Transverse colon (tissue), 4 donors: ENCODE data around the gene GJB3. TPM values are rescaled to one million over a fixed set of nuclear protein-coding genes. Genes with fewer than 3 reads are reported as not detected.
A peak's percentile ranks its signal among the peaks of the same experiment; 100 is the strongest.

Source experiments
- DNase-seq: peaks from one replicate; pipeline ENCODE4 v3.0.0-alpha.2; 2019
- H3K27ac ChIP-seq, 4 donors: fragments of 200-600 bp; sonication (generic); 2 replicates each; pipeline ENCODE4 v1.5.1; 2016 to 2018; ENCODE audit warnings: inconsistent platforms in 4 of 4
- H3K27me3 ChIP-seq: fragments of 200-600 bp; sonication (generic); 2 replicates; pipeline ENCODE4 v1.5.1; 2017; ENCODE audit warnings: inconsistent platforms
- H3K36me3 ChIP-seq, 4 donors: fragments of 200-600 bp; sonication (generic); 2 replicates each; pipeline ENCODE4 v1.5.1; 2017 to 2019; ENCODE audit warnings: inconsistent platforms in 4 of 4
- H3K4me1 ChIP-seq, 4 donors: fragments of 200-600 bp; sonication (generic); 2 replicates each; pipeline ENCODE4 v1.5.1; 2017 to 2020; ENCODE audit warnings: inconsistent platforms in 4 of 4
- H3K4me3 ChIP-seq, 4 donors: fragments of 200-600 bp; sonication (generic); 1 replicate in 1 of 4; 2 replicates in 3 of 4; pipeline versions ENCODE4 v1.5.1 to v1.6.1; 2017 to 2019; ENCODE audit warnings: inconsistent platforms in 4 of 4
- H3K9me3 ChIP-seq, 2 donors: fragments of 200-600 bp; sonication (generic); 2 replicates each; pipeline ENCODE4 v1.5.1; 2017 to 2019; ENCODE audit warnings: inconsistent platforms in 2 of 2
- CTCF ChIP-seq, 5 experiments: fragments of 200-600 bp in 3 of 5; fragments of 450-650 bp in 2 of 5; sonication (generic) in 3 of 5; IDR thresholded peaks; 1 replicate in 2 of 5; 2 replicates in 3 of 5; pipeline ENCODE4 v1.5.1; 2016 to 2017; ENCODE audit warnings: antibody characterized with exemption in 5 of 5, inconsistent platforms in 3 of 5, mild to moderate bottlenecking in 2 of 5, moderate library complexity in 1 of 5
- EP300 ChIP-seq: sonication (generic); formaldehyde crosslinking; IDR thresholded peaks from one replicate; pipeline ENCODE4 v1.6.1; 2017; ENCODE audit warnings: antibody characterized with exemption, low read depth
- POLR2A ChIP-seq: fragments of 450-650 bp; IDR thresholded peaks from one replicate; pipeline ENCODE4 v1.6.1; 2016; ENCODE audit warnings: antibody characterized with exemption, mild to moderate bottlenecking, moderate library complexity
- POLR2AphosphoS5 ChIP-seq, 3 donors: sonication (generic); formaldehyde crosslinking; IDR thresholded peaks; one replicate each; pipeline ENCODE4 v1.6.1; 2016; ENCODE audit warnings: antibody characterized with exemption in 3 of 3
- WGBS, 2 donors: methylation state at CpG; one replicate each; pipeline ENCODE4 v1.1.5; 2018; ENCODE audit warnings: low coverage in 1 of 2; 5-methylcytosine and 5-hydroxymethylcytosine counted together
- in situ Hi-C, 4 donors: fragments of 200-750 bp; cut with MboI; loops; one replicate each; pipeline versions ENCODE4 v1.15.0 to v1.15.1; 2017; ENCODE audit warnings: low sequenced_read_pairs in 3 of 4, low pct_ligation_motif_present in 1 of 4, low pct_unique_long_range_greater_than_20kb in 1 of 4
- intact Hi-C: fragments of 100-400 bp; cut with DNase I; formaldehyde crosslinking; loops from one replicate; pipeline ENCODE4 v1.15.1; 2023; ENCODE audit warnings: low total_unique reads
- total RNA-seq, 4 donors: library from RNA; depleted of rRNA; stranded (reverse); fragments of >200 nt; gene quantifications; one replicate each; pipeline ENCODE4 v1.1.0, GENCODE V29; 2016

GJB3 gene
- total RNA-seq, 4 donors from 2014 or later: 2.9 to 6.7 TPM; not detected in 2

GRCh38 chr1:34740161-34740868 is 40.7 kb upstream of the GJB3 start:
- no peaks in the 10 kb centered on the region for H3K36me3 ChIP-seq
- intact Hi-C loops: loop anchor here (10.0 kb wide), 1 partner anchor 1106 kb away; no protein-coding TSS in a partner anchor
- H3K27me3 ChIP-seq: no peaks in the 10 kb centered on the region
- H3K27ac ChIP-seq: no peak overlapping the region
- in situ Hi-C loops: loop anchor here in 3 of 4 donors (10.0 to 25.0 kb wide), 3 partner anchors 276 to 1103 kb away; no protein-coding TSS in a partner anchor
- no peak overlapping the region for H3K4me3 ChIP-seq
- H3K9me3 ChIP-seq: no peaks in the 10 kb centered on the region
- peaks cover 0 to 4% (median 2%) of the 10 kb centered on the region in 4 donors for H3K4me1 ChIP-seq
- peak; percentile 25 for DNase-seq
- TF ChIP-seq EP300 (no peak), POLR2AphosphoS5 (IDR thresholded peaks at IDR 0.05) (no peak), POLR2A (no peak), CTCF (IDR thresholded peaks at IDR 0.05) (no peak)
- WGBS, 2 donors: 20 to 51% methylated on average over 1 to 18 of the region's 18 CpGs

GRCh38 chr1:34742667-34743270 is 38.2 kb upstream of the GJB3 start:
- intact Hi-C loops: loop anchor here (10.0 kb wide), 1 partner anchor 1108 kb away; no protein-coding TSS in a partner anchor
- no peak overlapping the region for H3K27ac ChIP-seq
- peak; percentile 89 for DNase-seq
- peaks cover 0 to 4% (median 2%) of the 10 kb centered on the region in 4 donors for H3K4me1 ChIP-seq
- 19 to 75% methylated on average over 2 to 9 of the region's 16 CpGs for WGBS, 2 donors
- no peaks in the 10 kb centered on the region for H3K9me3 ChIP-seq
- no peaks in the 10 kb centered on the region for H3K36me3 ChIP-seq
- no peak for TF ChIP-seq EP300
- TF ChIP-seq CTCF (IDR thresholded peaks at IDR 0.05): peak; percentile 81 to 96 (median 91)
- no peak for TF ChIP-seq POLR2AphosphoS5 (IDR thresholded peaks at IDR 0.05)
- H3K4me3 ChIP-seq: no peak overlapping the region
- no peaks in the 10 kb centered on the region for H3K27me3 ChIP-seq
- in situ Hi-C loops: loop anchor here in 3 of 4 donors (10.0 to 25.0 kb wide), 3 partner anchors 278 to 1105 kb away; no protein-coding TSS in a partner anchor

GRCh38 chr1:34743775-34744174 is 37.2 kb upstream of the GJB3 start:
- Histone ChIP-seq H3K4me3 (no peak overlapping the region), H3K4me1 (peaks cover 0 to 4% (median 2%) of the 10 kb centered on the region in 4 donors), H3K27ac (no peak overlapping the region), H3K27me3 (no peaks in the 10 kb centered on the region), H3K36me3 (no peaks in the 10 kb centered on the region), H3K9me3 (no peaks in the 10 kb centered on the region)
- no peak for DNase-seq
- in situ Hi-C loops (loop anchor here in 3 of 4 donors (10.0 to 25.0 kb wide), 3 partner anchors 279 to 1106 kb away; no protein-coding TSS in a partner anchor), intact Hi-C loops (loop anchor here (10.0 kb wide), 1 partner anchor 1109 kb away; no protein-coding TSS in a partner anchor)
- TF ChIP-seq CTCF (IDR thresholded peaks at IDR 0.05) (no peak), EP300 (no peak), POLR2AphosphoS5 (IDR thresholded peaks at IDR 0.05) (no peak), POLR2A (no peak)
- 81 to 86% methylated on average over 2 to 6 of the region's 6 CpGs for WGBS, 2 donors

DNA sequence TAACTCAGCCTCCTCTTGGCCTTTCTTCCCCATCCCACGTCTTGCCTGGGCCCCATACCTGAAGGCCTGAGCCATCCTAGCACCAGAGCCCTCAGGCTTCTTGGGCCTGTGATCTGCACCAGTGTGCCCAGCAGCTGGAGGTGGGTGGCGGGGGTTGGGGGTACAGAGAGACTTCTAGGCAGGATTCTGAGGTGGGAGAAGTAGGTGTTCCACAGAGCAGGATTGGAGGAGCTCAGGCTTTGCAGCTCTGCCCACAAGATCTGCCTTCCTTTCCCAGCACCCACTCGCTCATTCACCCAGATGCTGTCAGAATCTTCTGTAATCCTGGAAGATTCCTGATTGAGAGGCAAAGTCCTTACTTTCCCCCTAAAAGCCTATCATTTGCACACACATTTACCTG is 36.2 kb upstream of the GJB3 start:
- H3K4me1 ChIP-seq: peaks cover 0 to 4% (median 2%) of the 10 kb centered on the region in 4 donors
- in situ Hi-C loops (loop anchor here in 3 of 4 donors (10.0 to 25.0 kb wide), 3 partner anchors 280 to 1108 kb away; no protein-coding TSS in a partner anchor), intact Hi-C loops (loop anchor here (10.0 kb wide), 1 partner anchor 1110 kb away; no protein-coding TSS in a partner anchor)
- no peaks in the 10 kb centered on the region for H3K9me3 ChIP-seq
- 68% methylated on average over 3 of the region's 3 CpGs; no CpG with 5 or more reads in 1 of the 2 donors for WGBS, 2 donors
- TF ChIP-seq POLR2A (no peak), POLR2AphosphoS5 (IDR thresholded peaks at IDR 0.05) (no peak), EP300 (no peak), CTCF (IDR thresholded peaks at IDR 0.05) (no peak)
- H3K36me3 ChIP-seq: no peaks in the 10 kb centered on the region
- H3K27me3 ChIP-seq: no peaks in the 10 kb centered on the region
- no peak for DNase-seq
- H3K27ac ChIP-seq: no peak overlapping the region
- no peak overlapping the region for H3K4me3 ChIP-seq
